NCI-H1930 (cell line): ENCODE data around the gene YPEL1.
"Not testable (repeated sequence)": the region's sequence is repeated elsewhere in the genome, so short reads cannot be mapped to it uniquely, and the experiment has no call there.

ENCODE experiments used
- DNase-seq, 2 experiments: peaks; one replicate each; lab custom pipeline; 2025; lab: John Stamatoyannopoulos, UW

Gene YPEL1

DNA sequence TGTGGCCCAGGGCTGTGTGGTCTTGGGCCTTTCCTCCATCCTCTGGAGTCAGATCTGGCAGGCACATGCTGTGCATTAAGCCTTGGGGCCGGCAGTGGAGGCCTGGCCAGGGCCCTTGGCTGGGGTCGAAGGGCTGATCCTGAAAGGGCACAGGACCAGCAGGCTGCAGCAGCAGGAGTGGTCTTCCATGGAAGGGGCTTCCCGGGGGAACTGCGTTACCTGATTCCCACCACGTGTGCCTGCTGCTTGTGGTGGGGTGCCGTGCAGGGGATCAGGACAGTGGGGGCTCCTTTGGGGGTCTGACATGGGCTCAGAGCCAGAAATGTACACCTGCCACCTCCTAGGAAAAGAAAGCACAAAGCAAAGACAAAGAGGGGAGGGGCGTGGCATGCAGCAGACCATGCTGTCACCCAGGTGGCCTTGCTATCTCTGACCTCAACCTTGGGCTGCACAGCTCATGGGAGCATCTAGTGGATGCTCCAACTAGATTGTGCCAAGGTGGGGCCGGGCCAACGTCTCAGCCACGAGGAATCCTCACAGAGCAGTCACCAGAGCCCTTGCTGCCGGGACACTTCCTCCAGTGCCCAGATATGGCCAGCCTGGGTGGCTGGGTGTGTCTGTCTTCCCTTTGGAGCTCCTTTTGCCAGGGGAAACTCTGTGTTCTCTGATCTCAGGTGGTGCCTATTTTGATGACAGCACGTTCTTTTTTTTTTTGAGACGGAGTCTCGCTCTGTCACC is 17.9 kb upstream of the YPEL1 start:
- DNase-seq = no peak

DNA sequence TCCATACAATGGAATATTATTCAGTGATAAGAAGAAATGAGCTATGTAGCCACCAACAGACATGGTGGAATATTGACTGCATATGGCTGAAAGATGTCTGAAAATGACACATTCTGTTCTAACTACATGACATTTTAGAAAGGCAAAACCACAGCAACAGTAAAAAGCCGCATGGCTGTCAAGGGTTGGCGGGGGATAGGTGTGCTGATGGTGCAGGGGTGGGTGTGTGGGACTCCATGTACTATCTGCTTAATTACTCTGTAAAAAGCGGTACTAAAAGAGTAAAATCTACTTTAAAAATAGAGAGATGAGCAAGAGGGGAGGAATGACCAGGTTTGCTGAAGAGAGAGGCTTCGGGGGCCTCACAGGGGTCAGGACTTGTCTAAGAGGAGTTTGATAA is 16.7 kb upstream of the YPEL1 start:
- no peak for DNase-seq

DNA sequence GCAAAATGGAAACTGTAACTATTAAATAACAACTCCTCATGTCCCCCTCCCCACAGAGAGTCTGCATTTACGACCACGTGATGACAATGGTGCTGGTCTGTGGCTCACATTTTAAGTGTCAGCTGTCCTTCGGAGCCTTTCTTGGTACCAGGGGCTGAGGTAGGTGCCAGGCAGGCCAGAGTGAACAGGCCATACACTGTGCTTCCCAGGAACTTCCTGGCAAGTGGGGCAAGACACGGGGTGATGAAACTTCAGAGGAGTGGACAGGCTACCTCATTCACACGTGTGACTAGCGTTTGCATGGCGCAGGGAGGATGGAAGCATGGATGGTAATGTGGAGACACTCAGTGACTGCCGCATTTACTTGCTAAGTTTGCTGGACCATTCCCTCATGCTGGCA is 10.4 kb upstream of the YPEL1 start:
- DNase-seq = no peak

DNA sequence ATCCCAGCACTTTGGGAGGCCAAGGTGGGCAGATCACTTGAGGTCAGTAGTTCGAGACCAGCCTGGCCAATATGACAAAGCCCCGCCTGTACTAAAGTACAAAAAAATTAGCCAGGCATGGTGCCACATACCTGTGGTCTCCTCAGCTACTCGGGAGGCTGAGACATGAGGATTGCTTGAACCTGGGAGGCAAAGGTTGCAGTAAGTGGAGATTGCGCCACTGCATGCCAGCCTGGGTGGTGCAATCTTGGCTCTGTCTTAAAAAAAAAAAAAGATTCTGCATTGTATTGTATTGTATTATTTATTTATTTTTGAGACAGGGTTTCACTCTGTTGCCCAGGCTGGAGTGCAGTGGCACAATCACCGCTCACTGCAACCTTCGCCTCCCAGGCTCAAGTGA is 9.3 kb upstream of the YPEL1 start:
- not testable (repeated sequence) for DNase-seq

DNA sequence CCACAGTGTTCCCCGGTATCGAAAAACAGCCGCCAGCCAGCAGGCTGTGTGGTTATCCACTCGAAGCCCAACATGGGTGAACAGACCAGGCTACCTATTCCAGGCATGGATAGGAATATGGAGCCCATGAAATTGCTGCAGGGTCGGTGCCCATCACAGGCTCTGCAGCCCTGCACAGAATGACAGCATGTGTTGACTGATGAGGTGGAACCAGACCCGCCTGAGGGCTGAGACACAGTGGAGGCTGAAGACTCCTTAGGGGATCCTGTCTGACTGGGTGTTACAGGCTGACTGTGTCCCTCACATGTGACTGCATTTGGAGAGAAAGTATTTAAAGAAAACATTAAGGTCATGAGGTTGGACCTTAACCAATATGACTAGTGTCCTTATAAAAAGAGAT is 6.2 kb upstream of the YPEL1 start:
- DNase-seq = no peak

DNA sequence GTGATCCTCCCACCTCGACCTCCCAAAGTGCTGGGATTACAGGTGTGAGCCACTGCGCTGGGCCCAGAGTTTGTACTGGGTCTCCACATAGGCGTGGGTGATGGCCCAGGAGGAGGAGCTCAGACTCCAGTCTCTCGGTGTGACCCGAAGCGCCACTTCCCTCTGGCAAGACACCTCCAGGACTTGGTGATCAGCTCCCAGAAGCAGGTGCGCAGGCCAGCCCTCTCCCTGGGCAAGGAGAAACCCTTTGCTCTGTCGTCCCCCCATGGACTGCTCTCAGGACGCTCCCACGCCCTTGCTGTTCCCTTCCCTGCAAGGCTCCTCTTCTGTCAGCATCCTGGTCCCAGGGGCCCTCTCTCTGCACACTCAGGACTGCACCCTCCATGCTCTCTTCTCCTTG is 5.5 kb upstream of the YPEL1 start:
- no peak for DNase-seq

DNA sequence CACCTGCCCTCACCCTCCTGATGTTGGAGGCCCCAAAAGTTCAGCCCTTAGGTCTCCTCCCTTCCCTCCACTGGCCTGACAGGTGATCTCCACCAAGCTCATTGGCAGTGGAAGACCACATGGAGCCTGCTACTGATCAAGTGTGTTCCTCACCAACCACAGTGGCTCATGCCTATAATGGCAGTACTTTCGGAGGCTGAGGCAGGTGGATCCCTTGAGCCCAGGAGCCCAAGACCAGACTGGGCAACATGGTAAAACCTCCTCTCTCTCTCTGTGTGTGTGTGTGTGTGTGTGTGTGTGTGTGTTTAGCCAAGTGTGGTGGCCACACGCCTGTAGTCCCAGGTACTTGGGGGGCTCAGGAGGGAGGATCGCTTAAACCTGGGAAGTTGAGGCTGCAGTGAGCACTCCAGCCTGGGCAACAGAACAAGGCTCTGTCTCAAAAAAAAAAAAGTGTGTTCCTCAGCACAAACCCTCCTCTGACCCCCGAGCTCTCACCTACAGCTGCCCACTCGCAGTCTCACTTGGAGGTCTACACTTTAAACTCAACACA is 4.3 kb upstream of the YPEL1 start:
- no peak for DNase-seq

DNA sequence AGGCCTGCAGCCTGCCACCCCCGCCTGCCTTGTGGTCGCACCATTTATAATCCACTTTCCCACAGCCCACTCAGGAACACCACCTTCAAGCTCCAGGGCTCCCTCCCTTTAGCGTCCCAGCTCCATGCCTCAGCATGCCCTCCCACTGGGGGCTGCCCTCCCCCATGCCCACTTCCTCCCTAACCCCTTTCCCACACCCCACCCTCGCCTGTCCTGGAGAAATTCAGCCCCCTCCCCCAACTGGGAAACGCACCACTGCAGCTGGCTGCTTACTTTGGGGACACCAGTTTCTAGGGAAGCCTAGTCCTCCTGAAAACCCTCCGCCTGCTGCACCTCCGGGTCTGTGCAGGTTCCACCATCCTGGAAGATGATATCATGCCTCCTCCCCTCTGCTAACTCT is 3.4 kb upstream of the YPEL1 start:
- DNase-seq = no peak

DNA sequence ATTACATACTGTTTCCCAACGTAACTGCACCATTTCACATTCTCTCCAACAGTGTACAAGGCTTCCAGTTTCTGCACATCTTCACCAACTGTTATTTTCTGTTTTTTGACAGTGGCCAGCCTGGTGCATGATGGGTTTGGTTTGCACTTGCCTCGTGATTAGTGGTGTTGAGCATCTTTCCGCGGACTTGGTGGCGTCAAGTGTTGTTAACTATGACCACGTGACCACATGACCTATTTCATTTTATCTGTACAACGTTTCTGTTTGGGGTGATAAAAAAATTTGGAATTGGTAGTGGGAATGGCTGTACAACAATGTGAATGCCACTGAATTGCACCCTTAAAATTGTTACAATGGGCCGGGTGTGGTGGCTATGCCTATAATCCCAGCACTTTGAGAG is 2.5 kb upstream of the YPEL1 start:
- DNase-seq = no peak

DNA sequence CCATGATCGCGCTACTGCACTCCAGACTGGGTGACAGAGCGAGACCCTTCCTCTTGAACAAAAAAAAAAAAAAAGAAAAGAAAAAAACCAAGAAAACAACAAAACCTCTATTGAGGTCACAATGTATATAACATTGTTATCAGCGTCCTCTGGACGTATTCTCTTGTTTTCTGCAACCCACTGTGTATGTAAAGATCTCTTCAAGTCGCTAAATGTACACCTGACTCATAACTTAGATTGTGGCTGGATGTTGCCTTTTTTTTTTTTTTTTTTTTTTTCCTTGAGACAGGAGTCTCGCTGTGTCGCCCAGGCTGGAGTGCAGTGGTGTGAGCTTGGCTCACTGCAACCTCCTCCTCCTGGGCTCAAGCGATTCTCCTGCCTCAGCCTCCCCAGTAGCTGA is 1.4 kb upstream of the YPEL1 start:
- no peak for DNase-seq

DNA sequence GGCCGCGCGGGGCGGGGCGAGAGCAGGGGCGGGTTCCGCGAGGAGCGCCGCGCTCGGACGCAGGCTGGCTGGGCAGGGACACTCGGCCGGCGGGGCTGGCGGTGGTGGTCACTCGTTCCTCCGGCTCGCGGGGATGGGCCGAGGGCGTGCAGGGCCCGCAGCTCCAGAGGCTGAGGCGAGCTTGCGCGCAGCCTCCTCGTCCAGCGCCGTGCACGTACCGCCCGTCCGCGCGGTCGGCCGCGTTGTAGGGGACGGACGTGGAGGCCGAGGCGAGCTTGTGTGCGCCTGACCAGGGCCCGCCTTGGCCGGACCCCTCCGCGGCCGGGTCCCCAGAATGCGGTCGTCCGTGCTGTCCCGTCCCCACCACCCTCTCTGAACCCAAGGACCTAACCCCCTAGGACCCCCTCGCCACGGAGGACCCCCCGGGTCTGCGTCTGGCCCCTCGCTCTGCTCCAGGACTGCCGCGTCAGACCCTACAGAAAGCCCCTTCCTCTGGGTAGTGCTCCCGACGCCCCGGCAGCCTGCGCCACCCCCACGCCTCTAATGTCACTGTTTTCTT is 569 bp upstream of the YPEL1 start:
- no peak for DNase-seq

DNA sequence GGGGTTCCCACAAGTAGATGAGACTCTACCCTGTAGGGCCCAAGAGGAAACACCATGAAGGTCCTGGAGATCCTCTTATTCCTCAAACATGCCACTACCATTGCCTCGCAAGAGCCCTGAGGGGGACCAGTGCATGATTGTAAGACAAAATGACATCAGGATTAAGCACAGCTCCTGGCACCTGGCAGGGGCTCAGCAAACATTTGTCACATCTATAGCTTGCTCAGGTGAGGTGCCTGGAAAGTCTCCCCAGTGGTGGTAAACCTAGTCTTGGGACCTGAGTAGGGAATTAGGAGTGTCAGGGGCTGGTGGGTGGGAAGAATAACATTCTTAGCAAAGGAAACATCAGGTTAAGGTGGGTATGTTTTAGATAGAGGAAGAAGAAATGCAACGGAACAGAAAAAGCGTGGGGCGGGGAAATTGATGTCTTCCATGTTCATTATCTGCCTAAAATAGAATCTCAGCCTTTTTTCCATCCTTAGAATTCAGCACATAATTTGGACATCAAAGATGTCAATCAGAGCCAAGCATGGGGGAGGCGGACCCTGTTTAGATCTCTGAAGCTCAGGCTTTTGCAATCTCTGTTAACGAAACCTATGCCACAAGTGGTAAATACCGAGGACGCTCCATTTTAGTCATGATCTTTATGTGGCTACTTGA is 924 bp downstream of the YPEL1 start:
- DNase-seq = no peak

DNA sequence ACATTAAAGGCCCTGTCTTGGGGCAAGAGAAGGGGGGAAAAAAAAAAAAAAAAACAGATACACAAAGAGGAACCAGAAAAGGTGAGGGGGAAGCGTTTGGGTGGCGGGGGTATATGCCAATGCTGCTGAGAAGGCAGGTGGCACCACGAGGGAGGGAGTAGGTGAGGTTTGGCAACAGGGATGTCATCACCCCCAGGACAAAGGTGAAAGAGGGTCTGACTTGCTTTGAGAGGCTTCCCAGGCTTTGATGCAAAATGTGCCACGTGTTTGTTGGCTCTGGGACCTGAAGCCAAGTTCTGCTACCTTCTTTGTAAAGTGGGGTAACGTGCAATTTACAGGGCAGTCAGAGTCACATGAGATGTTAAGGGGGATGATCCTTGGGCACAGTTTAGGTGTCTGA is 4.1 kb downstream of the YPEL1 start:
- DNase-seq = no peak

DNA sequence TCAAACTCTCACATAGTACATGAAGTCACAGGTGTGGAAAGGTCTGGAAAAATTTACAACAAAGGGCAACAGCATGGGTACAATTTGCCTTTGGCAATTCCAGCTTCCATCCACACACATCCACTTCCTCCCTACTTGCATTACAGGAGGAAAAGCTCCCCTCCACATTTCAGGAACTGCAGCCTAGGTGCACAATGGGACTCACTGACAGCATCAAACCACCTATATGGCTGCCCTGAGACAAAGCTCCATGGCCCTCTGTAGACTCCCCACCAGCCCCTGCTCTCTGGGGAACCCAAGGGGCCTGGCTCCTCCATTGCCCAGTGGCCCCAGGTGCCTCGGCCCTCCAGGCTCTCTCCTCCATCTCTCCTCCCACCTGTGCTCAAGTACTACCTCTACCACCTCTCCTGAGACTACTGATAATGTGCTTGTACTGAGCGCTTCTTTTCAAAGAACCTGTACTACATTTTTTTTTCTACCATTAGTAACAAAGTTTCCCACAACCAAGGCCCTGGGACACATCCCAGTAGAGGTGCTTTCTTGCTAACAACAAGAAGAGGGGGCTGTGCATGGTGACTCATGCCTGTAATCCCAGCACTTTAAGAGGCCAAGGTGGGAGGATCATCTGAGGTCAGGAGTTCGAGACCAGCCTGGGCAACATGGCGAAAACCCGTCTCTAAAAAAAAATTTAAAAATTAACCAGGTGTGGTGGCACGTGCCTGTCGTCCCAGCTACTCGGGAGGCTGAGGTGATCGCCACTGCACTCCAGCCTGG is 4.9 kb downstream of the YPEL1 start:
- no peak for DNase-seq

DNA sequence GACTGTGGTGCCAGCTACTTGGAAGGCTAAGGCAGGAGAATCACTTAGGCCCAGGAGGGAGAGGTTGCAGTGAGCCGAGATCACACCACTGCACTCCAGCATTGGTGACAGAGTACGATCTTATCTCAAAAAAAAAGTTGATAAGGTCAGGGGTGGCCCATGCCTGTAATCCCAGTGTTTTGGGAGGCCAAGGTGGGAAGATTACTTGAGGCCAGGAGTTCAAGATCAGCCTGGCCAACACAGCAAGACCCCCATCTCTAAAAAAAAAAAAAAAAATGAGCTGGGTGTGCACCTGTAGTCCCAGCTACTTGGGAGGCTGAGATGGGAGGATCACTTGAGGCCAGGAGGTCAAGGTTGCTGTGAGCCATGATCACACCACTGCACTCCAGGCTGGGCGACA is 6.4 kb downstream of the YPEL1 start:
- DNase-seq = not testable (repeated sequence)

DNA sequence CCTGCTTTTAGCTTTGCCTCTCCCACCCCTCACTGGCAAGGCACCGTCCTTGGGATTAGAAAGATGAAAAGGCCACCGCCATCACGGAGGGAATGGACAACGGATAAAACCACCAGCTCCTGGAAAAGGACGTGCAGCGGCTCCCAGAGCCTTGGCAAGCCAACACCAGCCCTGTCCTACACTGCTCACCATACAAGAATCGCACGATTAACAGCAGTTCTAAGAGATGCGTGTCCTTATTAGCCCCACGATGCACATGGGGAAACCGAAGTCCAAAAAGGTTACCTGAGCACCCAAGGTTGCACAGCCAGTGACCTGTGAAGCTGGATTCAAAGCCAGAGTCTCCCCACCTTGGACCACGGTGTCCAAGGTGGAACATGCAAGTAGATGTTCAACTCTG is 7.3 kb downstream of the YPEL1 start:
- no peak for DNase-seq

DNA sequence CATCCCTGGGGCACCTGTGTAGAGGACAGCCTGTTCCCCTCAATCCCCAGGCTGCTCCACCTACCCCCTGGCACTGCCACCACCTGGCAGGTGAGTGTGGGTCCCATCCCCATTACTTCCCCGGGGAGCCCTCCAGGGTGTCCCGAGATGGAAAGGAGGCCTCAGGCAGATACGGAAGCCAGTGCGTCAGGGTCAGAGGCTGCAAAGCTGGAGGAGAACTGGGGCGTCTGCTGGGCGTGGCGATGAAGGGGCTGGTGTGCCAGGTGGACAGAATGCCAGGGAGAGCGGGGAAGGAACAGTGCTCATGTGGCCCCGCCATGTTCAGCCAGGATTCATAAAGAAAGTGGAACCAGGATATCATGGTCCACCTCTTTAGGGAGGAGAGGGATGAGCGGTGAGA is 7.8 kb downstream of the YPEL1 start:
- no peak for DNase-seq

DNA sequence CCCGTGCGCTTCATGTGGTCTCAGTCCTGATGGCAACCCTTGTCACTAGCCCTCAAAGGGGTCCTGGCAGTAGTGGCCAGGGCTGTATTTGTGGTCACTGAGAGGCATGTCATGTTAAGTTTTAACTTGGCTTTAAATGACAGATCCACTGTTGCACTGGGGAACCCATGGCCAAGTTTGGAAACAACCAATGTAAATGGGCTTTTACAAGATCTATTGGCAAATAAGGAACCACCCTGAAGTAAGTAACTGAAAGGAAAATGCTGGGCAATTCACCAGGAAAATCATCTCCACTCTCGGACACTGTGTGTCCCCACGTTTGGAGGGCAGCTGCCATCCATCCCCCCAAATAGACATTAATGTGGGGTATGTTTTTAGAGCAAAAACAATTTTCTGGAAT is 8.4 kb downstream of the YPEL1 start:
- no peak for DNase-seq

DNA sequence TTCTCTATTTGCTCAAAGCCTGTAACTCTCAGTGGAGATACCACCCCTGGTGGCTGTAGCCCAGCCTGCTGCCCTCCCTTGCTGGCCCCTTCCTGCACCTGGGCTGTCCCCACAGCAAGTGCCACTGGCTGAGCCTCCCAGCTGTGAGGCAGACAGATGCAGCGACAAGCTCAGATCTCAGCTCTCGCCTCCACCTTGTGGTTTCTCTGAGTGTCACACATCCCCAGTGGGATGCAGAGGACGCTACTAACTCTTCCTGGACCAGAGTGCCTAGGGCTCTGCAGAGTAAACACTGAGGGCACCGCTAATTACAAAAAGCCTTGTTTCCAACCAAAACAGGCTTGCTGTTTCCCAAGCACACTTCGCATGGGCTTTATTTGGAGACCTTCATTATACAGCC is 8.9 kb downstream of the YPEL1 start:
- DNase-seq = no peak

DNA sequence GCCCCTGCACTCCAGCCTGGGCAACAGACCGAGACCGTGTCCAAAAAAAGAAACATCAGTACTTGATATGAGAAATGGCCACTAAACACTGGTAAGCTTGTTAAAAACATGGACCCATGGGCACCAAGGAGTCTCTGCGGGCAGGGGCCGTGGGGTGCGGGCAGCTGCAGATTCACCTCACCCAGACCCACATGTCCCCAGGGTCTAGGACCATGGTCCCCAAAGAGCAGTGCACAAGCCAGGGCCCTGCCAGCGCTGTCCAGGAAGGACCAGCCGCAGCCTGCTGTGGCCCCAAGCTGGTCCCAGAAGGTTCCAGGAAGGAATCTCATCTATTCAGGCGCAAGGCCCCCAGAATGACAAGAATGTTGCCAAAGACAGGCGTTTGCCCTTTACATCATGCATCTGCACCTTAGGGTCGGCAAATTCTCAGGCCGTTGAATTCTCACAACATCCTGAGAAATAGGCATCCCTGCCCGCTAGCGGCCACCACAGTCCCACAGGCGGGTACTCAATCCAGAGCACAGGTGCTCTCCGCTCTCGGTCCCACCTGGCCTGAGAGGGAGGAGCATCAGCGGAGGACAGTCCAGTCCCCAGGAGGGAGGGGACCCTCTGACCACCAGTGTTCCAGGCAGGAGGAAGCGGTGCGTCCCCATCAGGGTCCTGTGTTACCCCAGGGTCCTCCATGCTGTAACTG is 9.5 kb downstream of the YPEL1 start:
- DNase-seq = no peak

DNA sequence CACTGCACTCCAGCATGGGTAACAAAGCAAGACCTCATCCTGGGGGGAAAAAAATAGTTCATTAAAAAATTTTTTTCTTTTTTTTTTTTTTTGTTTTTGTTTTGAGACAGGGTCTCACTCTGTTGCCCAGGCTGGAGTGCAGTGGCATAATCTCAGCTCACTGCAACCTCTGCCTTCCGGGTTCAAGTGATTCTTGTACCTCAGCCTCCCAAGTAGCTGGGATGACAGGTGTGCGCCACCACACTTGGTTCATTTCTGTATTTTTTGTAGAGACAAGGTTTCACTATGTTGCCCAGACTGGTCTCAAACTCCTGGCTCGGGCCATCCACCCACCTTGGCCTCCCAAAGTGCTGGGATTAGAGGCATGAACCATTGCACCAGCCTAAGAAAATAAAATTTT is 11.1 kb downstream of the YPEL1 start:
- DNase-seq = not testable (repeated sequence)
